Breast epithelium (tissue), 3 donors: Measurements from ENCODE around the gene GPX2.

Experiments
- CTCF ChIP-seq, 3 donors: fragments of 450-650 bp; IDR thresholded peaks; one replicate each; pipeline ENCODE4 v1.5.1; 2016 to 2017; ENCODE audit warnings: antibody characterized with exemption in 3 of 3, mild to moderate bottlenecking in 3 of 3, moderate library complexity in 3 of 3
- POLR2A ChIP-seq: fragments of 450-650 bp; IDR thresholded peaks from one replicate; pipeline ENCODE4 v1.6.1; 2016; ENCODE audit warnings: antibody characterized with exemption, mild to moderate bottlenecking, moderate library complexity

- no peak for TF ChIP-seq CTCF (IDR thresholded peaks at IDR 0.05)
- no peak for TF ChIP-seq POLR2A
These were observed 12.1 kb upstream of the GPX2 start for GRCh38 chr14:64954491-64955240.
